ENCODE data around the gene INPP5K. TPM values are rescaled to one million over a fixed set of nuclear protein-coding genes. Genes with fewer than 3 reads are reported as not detected.

The INPP5K gene
- total RNA-seq, 1 donor: 51.4 TPM

GRCh38 chr17:1495265-1495989 is 21.0 kb downstream of the INPP5K start:
- no peaks in the 10 kb centered on the region for H4K20me1 ChIP-seq (ENCODE audit: insufficient read depth, low read length)
- H2AFZ ChIP-seq (ENCODE audit: low read length): no peak overlapping the region
- H3K27ac ChIP-seq (ENCODE audit: low read depth, low read length): no peak overlapping the region
- no peaks in the 10 kb centered on the region for H3K36me3 ChIP-seq (ENCODE audit: insufficient read depth, low read length)
- no peaks in the 10 kb centered on the region for H3K27me3 ChIP-seq (ENCODE audit: insufficient read depth, low read length)
- peak; percentile 92 for DNase-seq (ENCODE audit: insufficient read length, low spot score, missing footprints)
- H3K4me1 ChIP-seq (ENCODE audit: insufficient read depth, low read length): peaks cover 20% of the 10 kb centered on the region
- no peak overlapping the region for H3K4me3 ChIP-seq (ENCODE audit: insufficient read depth, low read length)
- no peak overlapping the region for H3K4me2 ChIP-seq (ENCODE audit: insufficient read depth, low read length)
- H3K9me3 ChIP-seq (ENCODE audit: low read depth, low read length): no peaks in the 10 kb centered on the region
- TF ChIP-seq, protein P1, sequence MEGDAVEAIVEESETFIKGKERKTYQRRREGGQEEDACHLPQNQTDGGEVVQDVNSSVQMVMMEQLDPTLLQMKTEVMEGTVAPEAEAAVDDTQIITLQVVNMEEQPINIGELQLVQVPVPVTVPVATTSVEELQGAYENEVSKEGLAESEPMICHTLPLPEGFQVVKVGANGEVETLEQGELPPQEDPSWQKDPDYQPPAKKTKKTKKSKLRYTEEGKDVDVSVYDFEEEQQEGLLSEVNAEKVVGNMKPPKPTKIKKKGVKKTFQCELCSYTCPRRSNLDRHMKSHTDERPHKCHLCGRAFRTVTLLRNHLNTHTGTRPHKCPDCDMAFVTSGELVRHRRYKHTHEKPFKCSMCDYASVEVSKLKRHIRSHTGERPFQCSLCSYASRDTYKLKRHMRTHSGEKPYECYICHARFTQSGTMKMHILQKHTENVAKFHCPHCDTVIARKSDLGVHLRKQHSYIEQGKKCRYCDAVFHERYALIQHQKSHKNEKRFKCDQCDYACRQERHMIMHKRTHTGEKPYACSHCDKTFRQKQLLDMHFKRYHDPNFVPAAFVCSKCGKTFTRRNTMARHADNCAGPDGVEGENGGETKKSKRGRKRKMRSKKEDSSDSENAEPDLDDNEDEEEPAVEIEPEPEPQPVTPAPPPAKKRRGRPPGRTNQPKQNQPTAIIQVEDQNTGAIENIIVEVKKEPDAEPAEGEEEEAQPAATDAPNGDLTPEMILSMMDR (IDR thresholded peaks at IDR 0.05; ENCODE audit: extremely low read depth, low read depth, low read length): no peak
- H3K79me2 ChIP-seq (ENCODE audit: insufficient read depth, low read length): peaks cover 7% of the 10 kb centered on the region

- no peak overlapping the region for H3K4me3 ChIP-seq (ENCODE audit: insufficient read depth, low read length)
- no peaks in the 10 kb centered on the region for H3K9me3 ChIP-seq (ENCODE audit: low read depth, low read length)
- TF ChIP-seq, protein P1 (IDR thresholded peaks at IDR 0.05; ENCODE audit: extremely low read depth, low read depth, low read length): no peak
- no peaks in the 10 kb centered on the region for H3K36me3 ChIP-seq (ENCODE audit: insufficient read depth, low read length)
- peak; percentile 86 for DNase-seq (ENCODE audit: insufficient read length, low spot score, missing footprints)
- no peaks in the 10 kb centered on the region for H4K20me1 ChIP-seq (ENCODE audit: insufficient read depth, low read length)
- peaks cover 12% of the 10 kb centered on the region for H3K79me2 ChIP-seq (ENCODE audit: insufficient read depth, low read length)
- H3K27me3 ChIP-seq (ENCODE audit: insufficient read depth, low read length): no peaks in the 10 kb centered on the region
- no peak overlapping the region for H3K4me2 ChIP-seq (ENCODE audit: insufficient read depth, low read length)
- no peak overlapping the region for H3K27ac ChIP-seq (ENCODE audit: low read depth, low read length)
- no peak overlapping the region for H2AFZ ChIP-seq (ENCODE audit: low read length)
- H3K4me1 ChIP-seq (ENCODE audit: insufficient read depth, low read length): peaks cover 22% of the 10 kb centered on the region
Observed at GRCh38 chr17:1494736-1495253, 21.6 kb downstream of the INPP5K start.

- no peaks in the 10 kb centered on the region for H3K36me3 ChIP-seq (ENCODE audit: insufficient read depth, low read length)
- no peak overlapping the region for H3K4me2 ChIP-seq (ENCODE audit: insufficient read depth, low read length)
- peaks cover 22% of the 10 kb centered on the region for H3K4me1 ChIP-seq (ENCODE audit: insufficient read depth, low read length)
- no peaks in the 10 kb centered on the region for H4K20me1 ChIP-seq (ENCODE audit: insufficient read depth, low read length)
- H3K27ac ChIP-seq (ENCODE audit: low read depth, low read length): no peak overlapping the region
- no peak overlapping the region for H2AFZ ChIP-seq (ENCODE audit: low read length)
- no peak overlapping the region for H3K4me3 ChIP-seq (ENCODE audit: insufficient read depth, low read length)
- H3K79me2 ChIP-seq (ENCODE audit: insufficient read depth, low read length): peaks cover 18% of the 10 kb centered on the region
- peak; percentile 87 for DNase-seq (ENCODE audit: insufficient read length, low spot score, missing footprints)
- TF ChIP-seq, protein P1 (IDR thresholded peaks at IDR 0.05; ENCODE audit: extremely low read depth, low read depth, low read length): no peak
- no peaks in the 10 kb centered on the region for H3K9me3 ChIP-seq (ENCODE audit: low read depth, low read length)
- no peaks in the 10 kb centered on the region for H3K27me3 ChIP-seq (ENCODE audit: insufficient read depth, low read length)
Observed at GRCh38 chr17:1494203-1494602, 22.2 kb downstream of the INPP5K start.

- Histone ChIP-seq H3K36me3 (ENCODE audit: insufficient read depth, low read length) (no peaks in the 10 kb centered on the region), H3K4me1 (ENCODE audit: insufficient read depth, low read length) (peaks cover 27% of the 10 kb centered on the region), H3K4me2 (ENCODE audit: insufficient read depth, low read length) (no peak overlapping the region), H3K27ac (ENCODE audit: low read depth, low read length) (no peak overlapping the region), H3K4me3 (ENCODE audit: insufficient read depth, low read length) (no peak overlapping the region), H4K20me1 (ENCODE audit: insufficient read depth, low read length) (no peaks in the 10 kb centered on the region), H3K9me3 (ENCODE audit: low read depth, low read length) (no peaks in the 10 kb centered on the region), H3K79me2 (ENCODE audit: insufficient read depth, low read length) (peaks cover 26% of the 10 kb centered on the region), H3K27me3 (ENCODE audit: insufficient read depth, low read length) (no peaks in the 10 kb centered on the region), H2AFZ (ENCODE audit: low read length) (no peak overlapping the region)
- TF ChIP-seq, protein P1 (IDR thresholded peaks at IDR 0.05; ENCODE audit: extremely low read depth, low read depth, low read length): no peak
- DNase-seq (ENCODE audit: insufficient read length, low spot score, missing footprints): peak; percentile 85
Observed at GRCh38 chr17:1493291-1493980, 23.0 kb downstream of the INPP5K start.

Data from osteoblast (primary cell).